ENCODE measurements around the gene FNTB. TPM values are rescaled to one million over a fixed set of nuclear protein-coding genes. Genes with fewer than 3 reads are reported as not detected.

The FNTB gene
- total RNA-seq, 1 experiment from 2014 or later: 28.1 TPM

DNA sequence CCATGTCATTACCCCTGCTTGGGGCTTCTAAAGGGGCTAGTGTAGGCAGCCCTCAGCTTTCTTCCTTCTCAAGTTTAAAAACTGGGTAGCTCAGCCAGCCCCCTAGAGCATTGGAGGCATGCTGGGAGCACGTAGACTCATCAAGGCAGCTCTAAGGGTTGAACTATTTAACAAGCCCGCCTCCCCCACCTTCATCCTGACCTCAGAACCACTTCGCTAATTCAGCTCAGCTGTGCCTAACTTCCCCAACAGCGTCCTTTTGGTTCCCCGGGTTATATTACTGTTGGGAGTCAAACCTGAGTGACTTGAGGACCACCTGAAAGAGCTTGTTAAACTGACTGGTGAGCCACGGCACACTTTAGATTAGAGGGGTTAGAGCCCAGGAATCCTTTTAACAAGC is 85.6 kb downstream of the FNTB start:
- no peak for DNase-seq
- H3K9me2 ChIP-seq (replicated peaks; ENCODE audit: low read length): no peaks in the 10 kb centered on the region
- no peak overlapping the region for H3K9ac ChIP-seq (ENCODE audit: low read length)
- no peak overlapping the region for H3K27ac ChIP-seq (ENCODE audit: low read length)
- TF ChIP-seq, protein P1, sequence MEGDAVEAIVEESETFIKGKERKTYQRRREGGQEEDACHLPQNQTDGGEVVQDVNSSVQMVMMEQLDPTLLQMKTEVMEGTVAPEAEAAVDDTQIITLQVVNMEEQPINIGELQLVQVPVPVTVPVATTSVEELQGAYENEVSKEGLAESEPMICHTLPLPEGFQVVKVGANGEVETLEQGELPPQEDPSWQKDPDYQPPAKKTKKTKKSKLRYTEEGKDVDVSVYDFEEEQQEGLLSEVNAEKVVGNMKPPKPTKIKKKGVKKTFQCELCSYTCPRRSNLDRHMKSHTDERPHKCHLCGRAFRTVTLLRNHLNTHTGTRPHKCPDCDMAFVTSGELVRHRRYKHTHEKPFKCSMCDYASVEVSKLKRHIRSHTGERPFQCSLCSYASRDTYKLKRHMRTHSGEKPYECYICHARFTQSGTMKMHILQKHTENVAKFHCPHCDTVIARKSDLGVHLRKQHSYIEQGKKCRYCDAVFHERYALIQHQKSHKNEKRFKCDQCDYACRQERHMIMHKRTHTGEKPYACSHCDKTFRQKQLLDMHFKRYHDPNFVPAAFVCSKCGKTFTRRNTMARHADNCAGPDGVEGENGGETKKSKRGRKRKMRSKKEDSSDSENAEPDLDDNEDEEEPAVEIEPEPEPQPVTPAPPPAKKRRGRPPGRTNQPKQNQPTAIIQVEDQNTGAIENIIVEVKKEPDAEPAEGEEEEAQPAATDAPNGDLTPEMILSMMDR (conservative IDR thresholded peaks at IDR 0.05; ENCODE audit: low read depth, low read length): no peak
- TF ChIP-seq EZH2phosphoT487 (IDR thresholded peaks at IDR 0.05; ENCODE audit: borderline replicate concordance, low read length) (no peak), EZH2 (IDR thresholded peaks at IDR 0.05; ENCODE audit: low read length, unreplicated experiment) (no peak)
- no peak overlapping the region for H2AFZ ChIP-seq (ENCODE audit: low read length)
- intact Hi-C loops (cut with micrococcal nuclease): no loop called here
- H3K4me1 ChIP-seq (ENCODE audit: insufficient read depth, low read length): peaks cover 12% of the 10 kb centered on the region
- ATAC-seq: no peak
- ChIA-PET POLR2A (ENCODE audit: unreplicated experiment) (no interaction called here), CTCF (no interaction called here)
- no peak overlapping the region for H3K4me2 ChIP-seq (ENCODE audit: low read length)
- no peaks in the 10 kb centered on the region for H4K20me1 ChIP-seq (ENCODE audit: low read length)
- H3K79me2 ChIP-seq (ENCODE audit: low read length): no peaks in the 10 kb centered on the region
- H3K4me3 ChIP-seq (ENCODE audit: low read length): no peak overlapping the region
- BruUV-seq (replicated peaks): no TSS peak
- H3K36me3 ChIP-seq (ENCODE audit: low read depth, low read length): peaks cover 9% of the 10 kb centered on the region
- no peaks in the 10 kb centered on the region for H3K27me3 ChIP-seq (ENCODE audit: low read length)
- H3F3A ChIP-seq (ENCODE audit: low read length, unreplicated experiment): no peaks in the 10 kb centered on the region
- no peaks in the 10 kb centered on the region for H3K9me3 ChIP-seq (ENCODE audit: low read length)

DNA sequence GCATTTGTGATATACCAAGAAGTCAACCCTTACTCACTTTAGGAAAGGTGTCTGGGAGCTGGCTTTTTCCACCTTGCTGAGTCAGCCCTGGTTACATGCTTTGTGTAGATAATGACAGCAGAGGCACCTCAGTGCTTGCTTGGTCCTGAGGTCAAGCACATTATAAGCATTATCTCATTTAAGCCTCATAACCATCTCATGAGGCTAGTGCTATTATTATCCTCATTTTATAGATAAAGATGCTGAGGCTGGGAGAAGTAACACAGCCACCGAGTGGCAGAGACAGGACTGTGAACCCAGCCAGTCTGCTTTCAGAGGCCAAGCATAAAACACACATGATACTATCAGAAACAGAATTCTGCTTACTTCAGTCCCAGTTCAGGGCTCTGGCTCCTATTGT is 86.2 kb downstream of the FNTB start:
- Histone ChIP-seq H3K27ac (ENCODE audit: low read length) (no peak overlapping the region), H3K4me1 (ENCODE audit: insufficient read depth, low read length) (peaks cover 12% of the 10 kb centered on the region), H3F3A (ENCODE audit: low read length, unreplicated experiment) (no peaks in the 10 kb centered on the region), H3K36me3 (ENCODE audit: low read depth, low read length) (peaks cover 15% of the 10 kb centered on the region), H3K9me3 (ENCODE audit: low read length) (no peaks in the 10 kb centered on the region), H3K27me3 (ENCODE audit: low read length) (no peaks in the 10 kb centered on the region), H3K9me2 (replicated peaks; ENCODE audit: low read length) (no peaks in the 10 kb centered on the region), H2AFZ (ENCODE audit: low read length) (no peak overlapping the region), H3K79me2 (ENCODE audit: low read length) (no peaks in the 10 kb centered on the region), H3K9ac (ENCODE audit: low read length) (no peak overlapping the region), H3K4me3 (ENCODE audit: low read length) (no peak overlapping the region), H4K20me1 (ENCODE audit: low read length) (no peaks in the 10 kb centered on the region), H3K4me2 (ENCODE audit: low read length) (no peak overlapping the region)
- intact Hi-C loops (cut with micrococcal nuclease): no loop called here
- DNase-seq: no peak
- no peak for ATAC-seq
- TF ChIP-seq EZH2phosphoT487 (IDR thresholded peaks at IDR 0.05; ENCODE audit: borderline replicate concordance, low read length): no peak
- TF ChIP-seq, protein P1 (conservative IDR thresholded peaks at IDR 0.05; ENCODE audit: low read depth, low read length): no peak
- no peak for TF ChIP-seq EZH2 (IDR thresholded peaks at IDR 0.05; ENCODE audit: low read length, unreplicated experiment)
- no TSS peak for BruUV-seq (replicated peaks)
- ChIA-PET CTCF (interaction anchor here (0.6 kb wide), 1 partner anchor 748 kb away, joined by 3 read pairs; no protein-coding TSS in a partner anchor), POLR2A (ENCODE audit: unreplicated experiment) (no interaction called here)

DNA sequence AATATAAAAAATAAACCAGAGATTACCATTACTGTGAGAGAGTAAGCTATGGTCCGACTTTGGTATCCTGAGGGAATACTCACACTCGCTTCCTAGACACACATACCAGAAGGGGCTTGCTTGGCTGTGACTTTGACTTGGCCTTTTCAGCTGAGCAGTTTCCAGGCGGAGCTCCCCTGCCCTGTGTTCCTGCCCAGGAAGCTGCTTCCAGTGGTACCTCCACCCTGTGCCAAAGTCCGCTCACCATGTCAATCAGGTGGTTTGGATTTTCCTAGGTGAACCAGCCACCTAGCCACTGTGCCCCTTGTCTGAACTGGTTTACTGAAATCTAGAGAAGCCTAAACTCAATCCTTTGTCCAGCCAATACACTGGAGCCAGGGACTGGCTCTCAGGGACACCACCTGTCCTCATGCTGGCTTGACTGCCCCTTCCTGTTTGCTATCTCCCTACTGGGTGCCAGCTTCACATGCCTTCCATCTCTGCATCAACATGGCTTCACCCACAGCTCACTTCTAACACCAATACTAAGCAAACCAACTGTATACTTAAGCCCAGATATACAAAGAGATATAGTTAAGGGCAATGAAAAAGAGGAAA is 87.0 kb downstream of the FNTB start:
- no peak overlapping the region for H2AFZ ChIP-seq (ENCODE audit: low read length)
- H3F3A ChIP-seq (ENCODE audit: low read length, unreplicated experiment): no peaks in the 10 kb centered on the region
- no peaks in the 10 kb centered on the region for H3K79me2 ChIP-seq (ENCODE audit: low read length)
- ATAC-seq: no peak
- TF ChIP-seq EZH2phosphoT487 (IDR thresholded peaks at IDR 0.05; ENCODE audit: borderline replicate concordance, low read length) (no peak), EZH2 (IDR thresholded peaks at IDR 0.05; ENCODE audit: low read length, unreplicated experiment) (no peak)
- TF ChIP-seq, protein P1 (conservative IDR thresholded peaks at IDR 0.05; ENCODE audit: low read depth, low read length): no peak
- no peak overlapping the region for H3K4me2 ChIP-seq (ENCODE audit: low read length)
- H3K9ac ChIP-seq (ENCODE audit: low read length): no peak overlapping the region
- H3K9me2 ChIP-seq (replicated peaks; ENCODE audit: low read length): no peaks in the 10 kb centered on the region
- no peak for DNase-seq
- ChIA-PET POLR2A (ENCODE audit: unreplicated experiment) (no interaction called here), CTCF (no interaction called here)
- no peaks in the 10 kb centered on the region for H3K9me3 ChIP-seq (ENCODE audit: low read length)
- no peaks in the 10 kb centered on the region for H3K27me3 ChIP-seq (ENCODE audit: low read length)
- no TSS peak for BruUV-seq (replicated peaks)
- intact Hi-C loops (cut with micrococcal nuclease): no loop called here
- H3K4me1 ChIP-seq (ENCODE audit: insufficient read depth, low read length): peaks cover 12% of the 10 kb centered on the region
- peaks cover 15% of the 10 kb centered on the region for H3K36me3 ChIP-seq (ENCODE audit: low read depth, low read length)
- no peak overlapping the region for H3K4me3 ChIP-seq (ENCODE audit: low read length)
- H3K27ac ChIP-seq (ENCODE audit: low read length): no peak overlapping the region
- no peaks in the 10 kb centered on the region for H4K20me1 ChIP-seq (ENCODE audit: low read length)

Data from PC-3 (cell line).